ENCODE measurements around the gene KLF16.

- TF ChIP-seq CTCF (IDR thresholded peaks at IDR 0.05) (peak; percentile 70 to 89 (median 81)), POLR2A (IDR thresholded peaks at IDR 0.05) (no peak)
Measured at GRCh38 chr19:1837625-1838105, 25.7 kb downstream of the KLF16 start.

All from testis (tissue), 2 donors.